HepG2 (cell line): ENCODE results near the gene ST7L. TPM values are rescaled to one million over a fixed set of nuclear protein-coding genes. Genes with fewer than 3 reads are reported as not detected.

Experiments used
- CBX1 ChIP-seq: IDR thresholded peaks from one replicate; pipeline ENCODE4 v1.6.1; 2016; ENCODE audit warnings: antibody characterized with exemption, low read depth
- CCDC6 ChIP-seq: sonication (generic); formaldehyde crosslinking; IDR thresholded peaks from 2 replicates; pipeline ENCODE4 v1.8.1; 2022; ENCODE audit warnings: mild to moderate bottlenecking, missing genetic modification reagents, moderate library complexity
- ELF4 ChIP-seq: sonication (generic); formaldehyde crosslinking; IDR thresholded peaks from 2 replicates; pipeline ENCODE4 v1.5.0; 2020; ENCODE audit warnings: missing genetic modification reagents, mild to moderate bottlenecking, moderate library complexity, borderline replicate concordance
- FOXP1 ChIP-seq, 2 experiments: fragments of 450-650 bp in 1 of 2; IDR thresholded peaks; 2 replicates each; pipeline ENCODE4 v1.6.1; 2017 to 2018; ENCODE audit warnings: antibody characterized with exemption in 1 of 2
- ISX ChIP-seq: sonication (generic); formaldehyde crosslinking; conservative IDR thresholded peaks from 2 replicates; pipeline ENCODE4 v1.5.0; 2020; ENCODE audit warnings: missing genetic modification reagents
- MED13 ChIP-seq: sonication (generic); formaldehyde crosslinking; IDR thresholded peaks from 2 replicates; pipeline ENCODE4 v1.5.0; 2020; ENCODE audit warnings: missing genetic modification reagents
- NFYB ChIP-seq: sonication (generic); formaldehyde crosslinking; IDR thresholded peaks from 2 replicates; pipeline ENCODE4 v1.4.0; 2020; ENCODE audit warnings: missing genetic modification reagents
- PHB2 ChIP-seq: fragments of 450-650 bp; IDR thresholded peaks from 2 replicates; pipeline ENCODE4 v1.6.1; 2018; ENCODE audit not compliant: partially characterized antibody
- RFXANK ChIP-seq: IDR thresholded peaks from 2 replicates; pipeline ENCODE4 v1.6.1; 2016
- SRF ChIP-seq: IDR thresholded peaks from 2 replicates; pipeline ENCODE4 v1.6.1; 2011; ENCODE audit warnings: mild to moderate bottlenecking, low read depth, low read length, moderate library complexity
- TFAP4 ChIP-seq: sonication (generic); IDR thresholded peaks from 2 replicates; pipeline ENCODE4 v1.6.1; 2016; ENCODE audit warnings: low read depth, borderline replicate concordance
- ZFAT ChIP-seq: sonication (generic); formaldehyde crosslinking; conservative IDR thresholded peaks from 2 replicates; pipeline ENCODE4 v1.8.1; 2023; ENCODE audit warnings: missing genetic modification reagents, inconsistent platforms
- ZFP62 ChIP-seq: sonication (generic); formaldehyde crosslinking; IDR thresholded peaks from 2 replicates; pipeline ENCODE4 v1.4.0; 2020; ENCODE audit warnings: missing genetic modification reagents
- ZMYM3 ChIP-seq: sonication (generic); formaldehyde crosslinking; IDR thresholded peaks from 2 replicates; pipeline ENCODE4 v1.5.1; 2020; ENCODE audit warnings: mild to moderate bottlenecking, missing genetic modification reagents
- ZNF138 ChIP-seq: sonication (generic); formaldehyde crosslinking; IDR thresholded peaks from 2 replicates; pipeline ENCODE4 v1.5.0; 2020; ENCODE audit warnings: mild to moderate bottlenecking, low read depth, missing genetic modification reagents
- ZNF160 ChIP-seq: sonication (generic); formaldehyde crosslinking; IDR thresholded peaks from 2 replicates; pipeline ENCODE4 v1.8.0; 2022; ENCODE audit warnings: mild to moderate bottlenecking, inconsistent platforms, missing genetic modification reagents
- ZNF556 ChIP-seq: sonication (generic); formaldehyde crosslinking; IDR thresholded peaks from 2 replicates; pipeline ENCODE4 v1.4.0; 2020; ENCODE audit warnings: mild to moderate bottlenecking, missing genetic modification reagents, borderline replicate concordance
- ZNF589 ChIP-seq: sonication (generic); formaldehyde crosslinking; conservative IDR thresholded peaks from 2 replicates; pipeline ENCODE4 v1.8.0; 2022; ENCODE audit warnings: mild to moderate bottlenecking, moderate library complexity, missing genetic modification reagents
- ZNF687 ChIP-seq: sonication (generic); formaldehyde crosslinking; IDR thresholded peaks from 2 replicates; pipeline ENCODE4 v1.5.1; 2020; ENCODE audit warnings: mild to moderate bottlenecking, missing genetic modification reagents, moderate library complexity
- ZNF777 ChIP-seq: sonication (generic); formaldehyde crosslinking; IDR thresholded peaks from 2 replicates; pipeline ENCODE4 v1.4.0; 2020; ENCODE audit warnings: missing genetic modification reagents
- polyA plus RNA-seq, 8 experiments: library from polyadenylated mRNA; depleted of rRNA in 3 of 8; stranded (reverse) in 7 of 8; unstranded in 1 of 8; fragments of >200 nt; fragmentation: Illumina TruSeq in 4 of 8; extraction: Trizol in 4 of 8; gene quantifications; 2 replicates each; pipeline versions ENCODE4 v1.2.1 to v1.2.3, GENCODE V29; 2011 to 2016; ENCODE audit warnings: low read depth in 4 of 8, missing spikeins in 1 of 8, mixed read lengths in 1 of 8; ENCODE audit not compliant: insufficient read depth in 1 of 8
- total RNA-seq, 5 experiments: library from RNA; depleted of rRNA; stranded (reverse); fragments of >200 nt; fragmentation: Illumina TruSeq; extraction: Trizol; gene quantifications; 2 replicates each; pipeline ENCODE4 v1.2.3, GENCODE V29; 2016; ENCODE audit warnings: low read depth in 1 of 5
- TF ChIP-seq, protein P1 (sequence below): IDR thresholded peaks from 2 replicates; pipeline ENCODE4 v1.6.1; 2016; ENCODE audit warnings: missing compliant biosample characterization, missing genetic modification reagents, borderline replicate concordance
- TF ChIP-seq, protein P2 (sequence below): sonication (generic); formaldehyde crosslinking; IDR thresholded peaks from 2 replicates; pipeline ENCODE4 v1.8.1; 2023; ENCODE audit warnings: mild to moderate bottlenecking, missing genetic modification reagents

The ST7L gene
- total and polyA plus RNA-seq, 2 of the 13 experiments (the other 11 are each of a cell fraction or from before 2014, with no cell fraction given), result 8.6 to 19.9 TPM

- TF ChIP-seq, protein P1, sequence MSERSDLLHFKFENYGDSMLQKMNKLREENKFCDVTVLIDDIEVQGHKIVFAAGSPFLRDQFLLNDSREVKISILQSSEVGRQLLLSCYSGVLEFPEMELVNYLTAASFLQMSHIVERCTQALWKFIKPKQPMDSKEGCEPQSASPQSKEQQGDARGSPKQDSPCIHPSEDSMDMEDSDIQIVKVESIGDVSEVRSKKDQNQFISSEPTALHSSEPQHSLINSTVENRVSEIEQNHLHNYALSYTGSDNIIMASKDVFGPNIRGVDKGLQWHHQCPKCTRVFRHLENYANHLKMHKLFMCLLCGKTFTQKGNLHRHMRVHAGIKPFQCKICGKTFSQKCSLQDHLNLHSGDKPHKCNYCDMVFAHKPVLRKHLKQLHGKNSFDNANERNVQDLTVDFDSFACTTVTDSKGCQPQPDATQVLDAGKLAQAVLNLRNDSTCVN (CRISPR knock-in tag), result no peak
- TF ChIP-seq ZNF777 (CRISPR knock-in tag) (no peak), NFYB (CRISPR knock-in tag) (no peak), FOXP1 (IDR thresholded peaks at IDR 0.05) (no peak), FOXP1 (CRISPR knock-in tag; IDR thresholded peaks at IDR 0.05) (no peak), MED13 (CRISPR knock-in tag) (no peak), PHB2 (no peak), ISX (CRISPR knock-in tag) (no peak), ZFAT (CRISPR knock-in tag) (no peak), ZNF589 (CRISPR knock-in tag) (no peak), TFAP4 (no peak), CBX1 (no peak), CCDC6 (CRISPR knock-in tag) (0 out of 2 replicates have a peak, but pooled peaks have one; percentile 28), ELF4 (CRISPR knock-in tag) (no peak), ZNF556 (CRISPR knock-in tag) (peak; percentile 10; the same call in 1 of the 2 replicates), ZNF160 (CRISPR knock-in tag) (peak; percentile 72; the same call in 1 of the 2 replicates), RFXANK (CRISPR knock-in tag) (no peak), ZFP62 (CRISPR knock-in tag) (no peak), ZNF138 (CRISPR knock-in tag) (no peak), SRF (no peak), ZMYM3 (CRISPR knock-in tag) (no peak), ZNF687 (CRISPR knock-in tag) (no peak)
- TF ChIP-seq, protein P2, sequence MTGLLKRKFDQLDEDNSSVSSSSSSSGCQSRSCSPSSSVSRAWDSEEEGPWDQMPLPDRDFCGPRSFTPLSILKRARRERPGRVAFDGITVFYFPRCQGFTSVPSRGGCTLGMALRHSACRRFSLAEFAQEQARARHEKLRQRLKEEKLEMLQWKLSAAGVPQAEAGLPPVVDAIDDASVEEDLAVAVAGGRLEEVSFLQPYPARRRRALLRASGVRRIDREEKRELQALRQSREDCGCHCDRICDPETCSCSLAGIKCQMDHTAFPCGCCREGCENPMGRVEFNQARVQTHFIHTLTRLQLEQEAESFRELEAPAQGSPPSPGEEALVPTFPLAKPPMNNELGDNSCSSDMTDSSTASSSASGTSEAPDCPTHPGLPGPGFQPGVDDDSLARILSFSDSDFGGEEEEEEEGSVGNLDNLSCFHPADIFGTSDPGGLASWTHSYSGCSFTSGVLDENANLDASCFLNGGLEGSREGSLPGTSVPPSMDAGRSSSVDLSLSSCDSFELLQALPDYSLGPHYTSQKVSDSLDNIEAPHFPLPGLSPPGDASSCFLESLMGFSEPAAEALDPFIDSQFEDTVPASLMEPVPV, result no peak; the same call in 1 of the 2 replicates
Observed at GRCh38 chr1:112618721-112619517, at the start of gene ST7L (continued).
